ENCODE data around the gene CFAP74. TPM values are rescaled to one million over a fixed set of nuclear protein-coding genes. Genes with fewer than 3 reads are reported as not detected.

The CFAP74 gene
- total RNA-seq, 4 donors from 2014 or later, result not detected

DNA sequence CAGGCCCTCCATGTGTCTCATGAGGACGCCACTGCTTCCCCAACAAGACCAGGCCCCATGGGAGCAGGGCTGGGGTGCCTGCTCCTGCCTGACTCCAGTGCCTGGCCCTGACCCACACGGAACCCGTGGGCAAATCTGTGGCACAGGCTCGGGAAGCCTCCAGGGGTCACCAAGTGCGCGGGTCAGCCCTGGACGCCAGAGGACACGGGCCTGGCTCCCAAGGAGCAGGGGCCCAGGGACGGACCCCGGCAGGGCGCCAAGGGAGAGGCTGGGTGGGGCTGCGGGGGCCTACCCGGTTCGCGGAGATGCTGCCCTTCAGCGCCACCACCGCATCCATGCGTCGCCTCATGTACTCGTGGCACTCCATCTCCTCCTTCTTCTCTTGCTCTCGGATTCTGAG lies 31.9 kb downstream of the CFAP74 start:
- Histone ChIP-seq H3K27me3 (peaks cover 0 to 34% of the 10 kb centered on the region in 2 donors), H3K36me3 (no peaks in the 10 kb centered on the region), H3K27ac (no peak overlapping the region), H3K4me3 (no peak overlapping the region), H3K4me1 (no peaks in the 10 kb centered on the region), H3K9me3 (no peaks in the 10 kb centered on the region)
- no peak for DNase-seq (ENCODE audit: low spot score in 2 of 2)
- WGBS, 2 donors, result 89 to 93% methylated on average over 19 to 20 of the region's 21 CpGs
- TF ChIP-seq, protein P1, sequence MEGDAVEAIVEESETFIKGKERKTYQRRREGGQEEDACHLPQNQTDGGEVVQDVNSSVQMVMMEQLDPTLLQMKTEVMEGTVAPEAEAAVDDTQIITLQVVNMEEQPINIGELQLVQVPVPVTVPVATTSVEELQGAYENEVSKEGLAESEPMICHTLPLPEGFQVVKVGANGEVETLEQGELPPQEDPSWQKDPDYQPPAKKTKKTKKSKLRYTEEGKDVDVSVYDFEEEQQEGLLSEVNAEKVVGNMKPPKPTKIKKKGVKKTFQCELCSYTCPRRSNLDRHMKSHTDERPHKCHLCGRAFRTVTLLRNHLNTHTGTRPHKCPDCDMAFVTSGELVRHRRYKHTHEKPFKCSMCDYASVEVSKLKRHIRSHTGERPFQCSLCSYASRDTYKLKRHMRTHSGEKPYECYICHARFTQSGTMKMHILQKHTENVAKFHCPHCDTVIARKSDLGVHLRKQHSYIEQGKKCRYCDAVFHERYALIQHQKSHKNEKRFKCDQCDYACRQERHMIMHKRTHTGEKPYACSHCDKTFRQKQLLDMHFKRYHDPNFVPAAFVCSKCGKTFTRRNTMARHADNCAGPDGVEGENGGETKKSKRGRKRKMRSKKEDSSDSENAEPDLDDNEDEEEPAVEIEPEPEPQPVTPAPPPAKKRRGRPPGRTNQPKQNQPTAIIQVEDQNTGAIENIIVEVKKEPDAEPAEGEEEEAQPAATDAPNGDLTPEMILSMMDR (IDR thresholded peaks at IDR 0.05), result no peak
- no peak for TF ChIP-seq EP300 (IDR thresholded peaks at IDR 0.05)
- TF ChIP-seq POLR2A (IDR thresholded peaks at IDR 0.05), result no peak

DNA sequence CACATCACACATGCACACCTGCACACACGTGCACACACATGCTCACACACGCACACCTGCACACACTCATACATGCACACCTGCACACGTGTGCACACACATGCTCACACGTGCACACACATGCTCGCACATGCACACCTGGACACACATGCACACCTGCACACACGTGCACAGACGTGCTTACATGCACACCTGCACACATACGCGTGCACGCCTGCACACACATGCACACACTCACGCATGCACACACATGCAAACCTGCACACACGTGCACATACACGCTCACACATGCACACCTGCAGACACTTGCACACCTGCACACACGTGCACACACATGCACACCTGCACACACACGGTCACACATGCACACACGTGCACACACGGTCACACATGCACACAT lies 32.6 kb downstream of the CFAP74 start:
- peaks cover 0 to 40% of the 10 kb centered on the region in 2 donors for H3K27me3 ChIP-seq
- H3K27ac ChIP-seq, result no peak overlapping the region
- no peak overlapping the region for H3K4me3 ChIP-seq
- TF ChIP-seq EP300 (IDR thresholded peaks at IDR 0.05), result no peak
- TF ChIP-seq, protein P1 (IDR thresholded peaks at IDR 0.05), result no peak
- TF ChIP-seq POLR2A (IDR thresholded peaks at IDR 0.05), result no peak
- no peak for DNase-seq (ENCODE audit: low spot score in 2 of 2)
- H3K4me1 ChIP-seq, result no peaks in the 10 kb centered on the region
- WGBS, 2 donors, result 83 to 97% methylated on average over 17 of the region's 17 CpGs
- H3K36me3 ChIP-seq, result no peaks in the 10 kb centered on the region
- H3K9me3 ChIP-seq, result no peaks in the 10 kb centered on the region

DNA sequence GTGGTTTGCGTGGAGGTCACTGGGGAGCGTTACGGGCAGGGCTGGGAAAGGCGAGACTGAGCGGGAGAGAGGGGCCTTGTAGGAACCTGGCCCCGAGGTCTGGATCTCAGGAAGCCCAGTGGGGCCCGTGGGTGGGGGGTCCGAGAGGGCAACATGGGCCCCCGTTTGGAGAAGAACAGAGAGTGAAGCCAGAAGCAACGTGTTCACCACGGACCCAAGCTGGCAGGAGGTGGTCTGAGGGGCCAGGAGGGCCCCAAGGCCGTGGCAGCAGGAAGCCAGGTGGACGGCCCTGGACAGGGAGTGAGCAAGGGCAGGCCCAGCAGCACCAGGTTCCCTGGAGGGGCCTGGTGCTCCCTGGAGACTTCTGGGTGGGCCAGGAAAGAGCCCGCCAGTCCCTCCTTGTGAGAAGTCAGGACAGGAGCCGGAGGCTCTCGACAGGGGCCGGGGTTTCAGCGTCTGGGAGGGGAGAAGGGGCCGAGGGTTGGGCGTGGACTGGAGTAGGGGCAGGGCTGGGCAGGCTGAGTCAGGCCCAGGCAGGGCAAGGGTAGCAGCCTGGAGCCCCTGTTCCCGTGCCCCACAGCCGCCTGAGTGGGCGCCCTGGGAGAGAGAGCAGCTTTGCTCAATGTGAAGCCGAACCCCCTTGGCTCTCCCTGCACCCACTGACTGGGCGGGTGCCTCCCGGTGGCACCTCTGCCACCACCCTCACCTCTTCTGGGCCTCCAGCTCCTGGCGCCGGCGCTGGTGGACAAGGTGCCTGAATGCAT lies 33.5 kb downstream of the CFAP74 start:
- 66 to 72% methylated on average over 28 to 29 of the region's 29 CpGs for WGBS, 2 donors
- H3K27ac ChIP-seq, result no peak overlapping the region
- no peak overlapping the region for H3K4me3 ChIP-seq
- TF ChIP-seq, protein P1 (IDR thresholded peaks at IDR 0.05), result no peak
- no peak for TF ChIP-seq POLR2A (IDR thresholded peaks at IDR 0.05)
- TF ChIP-seq EP300 (IDR thresholded peaks at IDR 0.05), result no peak
- peaks cover 2 to 49% of the 10 kb centered on the region in 2 donors for H3K27me3 ChIP-seq
- H3K36me3 ChIP-seq, result no peaks in the 10 kb centered on the region
- no peak for DNase-seq (ENCODE audit: low spot score in 2 of 2)
- H3K4me1 ChIP-seq, result no peaks in the 10 kb centered on the region
- no peaks in the 10 kb centered on the region for H3K9me3 ChIP-seq

DNA sequence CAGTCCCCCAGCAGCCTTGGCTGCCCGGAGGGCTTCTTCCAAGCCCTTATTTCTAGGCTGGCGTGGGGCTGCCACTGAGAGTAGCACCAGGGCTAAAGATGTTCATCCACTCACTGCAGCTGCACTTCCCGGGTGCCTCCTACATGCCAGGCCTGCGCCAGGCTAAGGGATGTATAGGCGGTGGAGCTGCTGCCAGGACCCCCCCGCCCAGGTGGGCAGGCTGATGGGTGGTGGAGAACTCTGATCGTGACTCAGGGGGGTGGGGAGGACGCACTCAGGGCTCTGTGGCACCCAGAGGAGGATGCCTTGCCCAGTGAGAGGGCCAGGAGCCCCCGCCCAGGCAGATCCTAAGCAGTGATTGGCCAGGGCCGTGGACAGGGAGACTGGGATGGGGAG lies 34.1 kb downstream of the CFAP74 start:
- Histone ChIP-seq H3K9me3 (no peaks in the 10 kb centered on the region), H3K4me1 (no peaks in the 10 kb centered on the region), H3K36me3 (no peaks in the 10 kb centered on the region), H3K27ac (no peak overlapping the region), H3K4me3 (no peak overlapping the region), H3K27me3 (peaks cover 2 to 55% of the 10 kb centered on the region in 2 donors)
- 65 to 77% methylated on average over 5 to 8 of the region's 10 CpGs for WGBS, 2 donors
- TF ChIP-seq, protein P1 (IDR thresholded peaks at IDR 0.05), result no peak
- TF ChIP-seq EP300 (IDR thresholded peaks at IDR 0.05) (no peak), POLR2A (IDR thresholded peaks at IDR 0.05) (no peak)
- DNase-seq (ENCODE audit: low spot score in 2 of 2), result no peak

DNA sequence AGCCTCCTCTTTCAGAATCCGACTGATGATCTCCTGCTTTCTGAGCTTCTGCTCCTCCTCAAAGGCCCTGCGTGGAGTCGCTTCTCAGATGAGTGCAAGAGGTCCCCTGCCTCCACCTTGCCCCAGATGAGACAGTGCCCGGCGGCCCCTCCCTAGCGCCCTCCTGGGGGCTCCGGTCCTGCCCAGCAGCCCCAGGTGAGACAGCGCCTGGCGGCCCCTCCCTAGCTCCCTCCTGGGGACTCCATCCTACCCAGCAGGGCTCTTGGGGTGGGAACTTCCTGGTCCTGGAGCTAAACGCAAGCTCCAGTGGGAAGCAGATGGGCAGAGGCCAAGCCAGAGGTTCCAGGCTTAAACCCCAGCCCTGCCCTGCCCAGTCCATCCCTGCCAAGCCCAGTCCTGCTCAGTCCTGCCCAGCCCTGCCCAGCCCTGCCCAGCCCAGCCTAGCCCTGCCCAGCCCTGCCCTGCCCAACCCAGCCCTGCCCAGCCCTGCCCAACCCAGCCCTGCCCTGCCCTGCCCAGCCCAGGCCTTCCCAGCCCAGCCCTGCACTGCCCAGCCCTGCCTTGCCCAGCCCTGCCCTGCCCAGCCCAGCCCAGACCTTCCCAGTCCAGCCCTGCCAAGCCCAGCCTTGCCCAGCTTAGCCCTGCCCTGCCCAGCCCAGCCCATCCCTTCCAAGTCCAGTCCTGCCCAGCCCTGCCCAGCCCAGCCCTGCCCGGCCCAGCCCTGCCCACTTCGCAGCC lies 34.6 kb downstream of the CFAP74 start:
- Histone ChIP-seq H3K27ac (no peak overlapping the region), H3K4me3 (no peak overlapping the region), H3K4me1 (no peaks in the 10 kb centered on the region), H3K9me3 (no peaks in the 10 kb centered on the region), H3K27me3 (peaks cover 2 to 55% of the 10 kb centered on the region in 2 donors), H3K36me3 (no peaks in the 10 kb centered on the region)
- TF ChIP-seq, protein P1 (IDR thresholded peaks at IDR 0.05), result no peak
- DNase-seq (ENCODE audit: low spot score in 2 of 2), result no peak
- 59 to 71% methylated on average over 11 to 12 of the region's 12 CpGs for WGBS, 2 donors

All from tibial nerve (tissue), 4 donors.